T-helper 1 cell treated with Interleukin-12 subunit alpha and Interleukin-12 subunit beta and Interleukin-4 antibody, amounts not matched to agents 30 μg/mL and 1 μg/mL, for 36 hours (primary cell): ENCODE measurements around the gene MAP7D2.

ENCODE experiments used
- H3K27ac Mint-ChIP-seq: one replicate; pipeline ENCODE4 v1.8.0; 2021; ENCODE audit warnings: mild to moderate bottlenecking, mixed read lengths
- H3K27me3 Mint-ChIP-seq: one replicate; pipeline ENCODE4 v1.8.0; 2021; ENCODE audit warnings: low read depth, mixed read lengths
- H3K36me3 Mint-ChIP-seq: one replicate; pipeline ENCODE4 v1.8.0; 2021; ENCODE audit warnings: low read depth, mixed read lengths
- H3K4me1 Mint-ChIP-seq: one replicate; pipeline ENCODE4 v1.8.0; 2021; ENCODE audit warnings: low read depth, mixed read lengths
- H3K4me3 Mint-ChIP-seq: one replicate; pipeline ENCODE4 v1.8.0; 2021; ENCODE audit warnings: mild to moderate bottlenecking, moderate library complexity, mixed read lengths
- H3K9me3 Mint-ChIP-seq: one replicate; pipeline ENCODE4 v1.8.0; 2021; ENCODE audit warnings: mixed read lengths

The MAP7D2 gene

DNA sequence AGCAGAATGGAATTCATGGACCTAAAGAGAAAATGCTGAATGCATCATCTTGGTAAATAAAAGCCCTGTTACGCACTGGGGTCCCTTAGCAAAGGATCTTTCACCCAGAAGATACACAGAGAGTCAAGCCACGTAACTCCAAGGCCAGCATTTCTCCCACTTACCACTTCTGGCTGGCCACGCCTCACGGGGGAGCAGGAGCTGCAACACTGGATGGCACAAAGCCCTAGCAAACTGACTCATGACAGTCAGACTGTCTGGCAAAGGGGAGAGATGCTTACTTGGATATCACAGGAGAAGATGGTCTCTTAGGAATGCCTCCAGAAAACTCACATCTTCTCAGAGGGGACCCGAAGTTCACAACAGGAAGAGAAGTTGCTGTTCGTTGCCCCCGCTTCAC is 74.5 kb downstream of the MAP7D2 start:
- Mint-ChIP-seq H3K36me3 (no peaks in the 10 kb centered on the region), H3K4me1 (no peaks in the 10 kb centered on the region), H3K9me3 (no peaks in the 10 kb centered on the region), H3K27me3 (no peaks in the 10 kb centered on the region), H3K4me3 (no peak overlapping the region), H3K27ac (no peak overlapping the region)

DNA sequence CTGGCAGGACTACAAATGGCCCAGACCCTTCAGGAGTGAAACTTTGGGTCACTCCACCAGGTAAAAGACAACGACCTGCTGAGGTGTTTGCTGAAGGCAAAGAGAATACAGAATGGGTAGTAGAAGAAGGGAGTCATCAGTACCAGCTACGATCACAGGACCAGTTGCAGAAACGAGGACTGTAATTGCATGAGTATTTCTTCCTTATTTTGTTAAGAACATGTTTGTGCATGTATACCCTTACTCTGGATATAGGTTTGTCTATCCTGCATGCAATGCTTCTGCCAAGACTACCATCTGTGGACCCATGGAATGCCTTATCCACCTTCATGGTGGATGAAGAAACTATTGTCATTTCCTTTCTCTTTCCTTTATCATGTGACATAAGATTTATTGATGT is 77.7 kb downstream of the MAP7D2 start:
- H3K9me3 Mint-ChIP-seq = no peaks in the 10 kb centered on the region
- H3K4me1 Mint-ChIP-seq = no peaks in the 10 kb centered on the region
- H3K27me3 Mint-ChIP-seq = no peaks in the 10 kb centered on the region

DNA sequence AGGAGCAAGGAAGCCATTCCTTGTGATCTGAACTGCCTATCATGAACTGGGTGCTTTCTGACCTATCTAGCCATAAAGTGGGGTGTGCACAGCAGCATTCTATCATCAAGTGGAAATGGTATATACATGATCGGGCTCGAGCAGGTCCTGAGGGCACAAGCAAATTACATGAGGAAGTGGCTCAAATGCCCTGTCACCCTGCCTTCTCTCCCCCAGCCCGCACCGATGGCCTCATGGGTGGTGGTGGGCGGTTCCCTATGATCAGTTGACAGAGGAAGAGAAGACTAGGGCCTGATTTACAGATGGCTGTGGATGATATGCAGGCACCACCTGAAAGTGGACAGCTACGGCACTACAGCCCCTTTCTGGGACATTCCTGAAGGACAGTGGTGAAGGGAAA is 79.5 kb downstream of the MAP7D2 start:
- Mint-ChIP-seq H3K4me3 (no peak overlapping the region), H3K36me3 (no peaks in the 10 kb centered on the region), H3K4me1 (no peaks in the 10 kb centered on the region), H3K27me3 (no peaks in the 10 kb centered on the region), H3K27ac (no peak overlapping the region), H3K9me3 (no peaks in the 10 kb centered on the region)

More for the DNA sequence above, 77.7 kb downstream of the MAP7D2 start:
- Mint-ChIP-seq H3K4me3 (no peak overlapping the region), H3K27ac (no peak overlapping the region), H3K36me3 (no peaks in the 10 kb centered on the region)

DNA sequence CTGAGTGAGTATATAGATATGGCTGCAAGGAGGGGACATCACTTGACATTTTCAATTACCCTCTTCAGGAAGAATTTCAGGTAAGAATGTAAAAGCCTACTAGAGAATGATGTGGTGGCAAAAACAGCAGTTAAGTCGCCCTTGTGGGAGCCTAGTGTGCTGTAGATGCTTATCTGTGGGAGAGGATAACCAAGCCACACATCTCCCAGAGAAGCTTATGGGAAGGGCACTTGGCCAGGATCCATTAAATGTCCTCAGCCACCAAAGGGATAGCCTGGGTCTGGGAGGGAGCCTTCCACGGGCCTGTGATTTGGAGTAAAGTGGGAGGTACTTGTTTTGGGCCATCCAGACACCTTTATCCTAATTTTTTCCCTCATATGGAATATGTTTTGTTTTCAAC is 84.5 kb downstream of the MAP7D2 start:
- Mint-ChIP-seq H3K36me3 (no peaks in the 10 kb centered on the region), H3K27me3 (no peaks in the 10 kb centered on the region), H3K4me1 (peaks cover 3% of the 10 kb centered on the region), H3K27ac (no peak overlapping the region), H3K4me3 (no peak overlapping the region), H3K9me3 (no peaks in the 10 kb centered on the region)

DNA sequence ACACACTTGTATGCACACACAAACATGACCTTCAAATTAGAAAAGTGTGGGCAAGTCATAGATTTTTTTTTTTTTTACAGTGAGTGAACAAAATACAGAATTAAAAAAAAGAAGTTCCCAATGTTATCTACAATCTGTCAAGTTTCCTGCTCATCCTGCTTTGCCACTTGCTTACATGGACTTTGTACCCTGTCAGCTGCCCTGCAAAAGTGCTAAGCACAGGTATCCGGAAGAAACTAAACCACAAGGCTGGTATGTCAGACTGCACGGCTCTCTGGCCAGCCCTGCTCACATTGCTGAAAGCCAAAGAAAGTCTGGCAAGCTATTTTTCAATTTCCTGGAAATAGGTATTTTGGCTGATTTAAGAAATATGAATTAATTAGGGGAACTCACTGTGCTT is 87.0 kb downstream of the MAP7D2 start:
- no peaks in the 10 kb centered on the region for H3K9me3 Mint-ChIP-seq
- no peak overlapping the region for H3K27ac Mint-ChIP-seq
- no peaks in the 10 kb centered on the region for H3K27me3 Mint-ChIP-seq
- no peak overlapping the region for H3K4me3 Mint-ChIP-seq
- H3K4me1 Mint-ChIP-seq = peaks cover 3% of the 10 kb centered on the region
- no peaks in the 10 kb centered on the region for H3K36me3 Mint-ChIP-seq

DNA sequence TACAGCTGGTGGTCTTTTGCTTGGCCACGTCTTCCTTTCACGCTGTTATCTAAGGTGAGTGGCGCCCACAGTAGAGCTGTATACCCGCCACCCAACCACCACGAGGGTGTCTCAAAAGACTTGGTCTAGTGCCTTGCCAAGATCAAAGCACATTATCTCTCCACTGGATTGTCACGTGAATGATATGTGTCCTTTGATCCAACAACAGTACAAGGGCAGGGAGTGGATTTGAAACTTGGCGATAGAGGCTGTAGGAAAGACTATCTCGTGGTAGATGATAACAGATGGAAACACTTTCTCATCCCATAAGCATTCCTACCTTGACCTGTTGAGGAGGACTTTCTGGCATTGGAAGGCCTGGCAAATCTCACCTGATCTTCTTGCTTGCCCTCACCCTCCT is 88.1 kb downstream of the MAP7D2 start:
- H3K4me3 Mint-ChIP-seq = no peak overlapping the region
- H3K27me3 Mint-ChIP-seq = no peaks in the 10 kb centered on the region
- no peaks in the 10 kb centered on the region for H3K36me3 Mint-ChIP-seq
- no peak overlapping the region for H3K27ac Mint-ChIP-seq
- H3K4me1 Mint-ChIP-seq = peaks cover 3% of the 10 kb centered on the region
- H3K9me3 Mint-ChIP-seq = no peaks in the 10 kb centered on the region

DNA sequence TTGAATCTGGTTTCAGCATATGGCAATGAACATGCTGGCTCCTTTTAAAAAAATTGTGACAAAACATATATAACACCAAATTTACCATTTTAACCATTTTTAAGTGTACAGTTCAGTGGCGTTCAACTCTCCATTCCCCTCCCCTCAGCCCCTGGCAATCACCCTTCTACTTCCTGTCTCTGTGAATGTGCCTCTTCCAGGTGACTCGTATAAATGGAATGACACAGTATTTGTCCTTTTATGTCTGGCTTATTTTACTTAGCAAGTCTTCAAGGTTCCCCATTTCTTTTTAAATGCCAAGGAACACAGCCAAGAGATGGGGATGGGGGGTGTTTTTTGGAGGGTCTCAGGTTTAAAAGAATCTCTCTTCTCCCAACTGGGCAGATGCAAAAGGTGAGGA is 90.4 kb downstream of the MAP7D2 start:
- Mint-ChIP-seq H3K27ac (no peak overlapping the region), H3K4me3 (no peak overlapping the region), H3K9me3 (no peaks in the 10 kb centered on the region), H3K27me3 (no peaks in the 10 kb centered on the region), H3K36me3 (no peaks in the 10 kb centered on the region), H3K4me1 (peaks cover 3% of the 10 kb centered on the region)

DNA sequence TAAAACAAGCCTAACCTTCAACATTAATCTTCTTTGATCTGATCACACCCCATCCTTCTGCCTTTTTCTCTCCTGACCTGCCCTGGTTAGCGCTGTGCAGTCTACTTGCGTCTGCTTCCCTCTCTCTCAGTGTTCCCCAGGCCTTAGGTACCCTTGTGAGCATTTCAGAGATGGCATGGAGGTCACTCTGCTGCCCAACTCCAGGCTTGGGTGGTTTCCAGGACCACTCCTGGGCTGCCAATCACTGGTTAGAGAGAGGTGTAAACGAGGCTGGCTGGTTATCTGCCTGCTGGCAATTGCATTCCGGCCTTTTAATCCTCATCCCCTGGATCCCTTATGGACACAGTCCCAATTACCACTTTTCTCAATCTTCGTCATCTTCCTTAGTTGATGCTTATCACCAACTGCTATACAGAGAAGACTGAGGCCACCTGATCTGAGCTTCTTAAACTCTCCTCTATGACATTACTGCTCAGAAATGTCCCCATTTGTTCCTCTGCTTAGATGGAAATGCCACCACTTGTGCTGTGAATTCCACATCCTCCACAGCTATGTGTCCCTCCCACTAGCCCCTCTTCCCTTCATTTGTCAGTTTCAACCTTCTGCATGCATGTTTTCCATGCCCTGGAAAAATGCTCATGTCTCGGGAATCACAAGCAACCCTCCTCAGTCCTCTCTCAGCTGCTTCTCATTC is 96.9 kb downstream of the MAP7D2 start:
- H3K27ac Mint-ChIP-seq = no peak overlapping the region
- H3K9me3 Mint-ChIP-seq = peaks cover 18% of the 10 kb centered on the region
- H3K27me3 Mint-ChIP-seq = peaks cover 6% of the 10 kb centered on the region
- no peak overlapping the region for H3K4me3 Mint-ChIP-seq
- H3K4me1 Mint-ChIP-seq = no peaks in the 10 kb centered on the region
- peaks cover 2% of the 10 kb centered on the region for H3K36me3 Mint-ChIP-seq

DNA sequence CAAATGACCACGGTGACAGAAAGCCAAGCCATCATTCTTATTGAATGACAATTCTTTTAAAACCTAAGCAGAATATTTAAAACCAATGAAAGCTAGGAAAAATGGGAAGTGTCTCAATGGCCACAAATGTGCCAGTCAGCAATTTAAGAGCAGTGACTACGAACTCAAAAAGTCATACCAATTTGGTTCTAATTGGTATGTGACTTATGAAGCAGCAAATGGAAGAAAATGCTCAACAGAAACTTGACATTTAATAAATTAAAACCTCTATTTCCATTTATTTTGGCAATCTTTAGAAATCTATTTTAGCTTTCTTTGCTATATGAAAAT is 100.1 kb downstream of the MAP7D2 start:
- Mint-ChIP-seq H3K27ac (no peak overlapping the region), H3K4me1 (no peaks in the 10 kb centered on the region), H3K9me3 (peaks cover 18% of the 10 kb centered on the region), H3K36me3 (peaks cover 2% of the 10 kb centered on the region), H3K4me3 (no peak overlapping the region), H3K27me3 (peaks cover 9% of the 10 kb centered on the region)

DNA sequence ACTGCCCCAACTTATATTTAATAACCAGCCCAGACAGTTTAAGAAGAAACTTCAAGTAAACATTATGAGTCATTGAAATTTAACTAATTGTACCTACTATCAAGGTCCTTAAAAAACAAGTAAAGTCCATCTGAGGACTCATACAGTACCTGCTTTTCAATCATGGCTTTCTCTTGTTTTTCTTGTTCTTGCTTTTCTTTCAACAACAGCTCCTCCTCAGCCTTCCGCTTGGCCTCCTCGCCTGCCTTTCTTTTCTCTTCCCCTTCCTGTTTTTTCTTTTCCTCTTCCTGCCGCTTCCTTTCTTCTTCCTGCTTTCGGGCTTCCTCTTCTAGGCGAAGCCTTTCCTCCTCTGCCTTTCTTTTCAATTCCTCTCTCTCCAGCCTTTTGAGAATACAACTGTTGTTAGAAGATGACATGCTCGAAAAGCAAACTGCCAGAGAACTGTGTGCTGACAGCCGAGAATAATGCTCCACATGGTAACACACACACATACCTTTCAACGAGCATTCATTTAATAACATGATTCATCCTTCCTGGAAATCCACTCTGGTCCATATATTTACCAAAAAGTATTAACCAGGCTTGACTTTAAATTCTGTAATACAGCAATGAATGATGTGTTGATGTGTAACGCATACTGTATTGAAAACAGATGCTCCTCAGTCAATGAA is 100.6 kb downstream of the MAP7D2 start:
- H3K4me3 Mint-ChIP-seq = no peak overlapping the region
- H3K36me3 Mint-ChIP-seq = peaks cover 2% of the 10 kb centered on the region
- peaks cover 9% of the 10 kb centered on the region for H3K27me3 Mint-ChIP-seq
- H3K27ac Mint-ChIP-seq = no peak overlapping the region
- H3K9me3 Mint-ChIP-seq = peaks cover 18% of the 10 kb centered on the region
- H3K4me1 Mint-ChIP-seq = no peaks in the 10 kb centered on the region

DNA sequence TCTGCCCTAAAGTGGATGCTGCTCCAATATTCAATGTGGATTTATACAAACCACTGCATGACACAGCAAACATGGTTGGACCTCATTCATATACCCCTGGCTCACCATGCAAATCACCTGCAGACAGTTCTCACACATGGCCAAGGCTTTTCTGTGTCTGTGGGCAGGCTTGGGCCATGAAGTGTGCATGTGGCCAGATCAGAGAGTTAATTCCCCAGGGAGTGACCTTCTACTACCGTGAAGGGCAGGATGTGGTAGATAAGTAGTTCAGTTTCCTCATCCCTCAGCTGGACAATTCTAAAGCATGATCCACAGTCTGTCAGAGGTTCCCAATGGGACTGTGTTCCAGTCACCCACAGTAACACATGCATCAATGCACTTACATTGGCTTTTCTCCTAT is 101.3 kb downstream of the MAP7D2 start:
- H3K27ac Mint-ChIP-seq = no peak overlapping the region
- no peaks in the 10 kb centered on the region for H3K4me1 Mint-ChIP-seq
- peaks cover 2% of the 10 kb centered on the region for H3K36me3 Mint-ChIP-seq
- no peak overlapping the region for H3K4me3 Mint-ChIP-seq
- peaks cover 9% of the 10 kb centered on the region for H3K27me3 Mint-ChIP-seq
- peaks cover 18% of the 10 kb centered on the region for H3K9me3 Mint-ChIP-seq

DNA sequence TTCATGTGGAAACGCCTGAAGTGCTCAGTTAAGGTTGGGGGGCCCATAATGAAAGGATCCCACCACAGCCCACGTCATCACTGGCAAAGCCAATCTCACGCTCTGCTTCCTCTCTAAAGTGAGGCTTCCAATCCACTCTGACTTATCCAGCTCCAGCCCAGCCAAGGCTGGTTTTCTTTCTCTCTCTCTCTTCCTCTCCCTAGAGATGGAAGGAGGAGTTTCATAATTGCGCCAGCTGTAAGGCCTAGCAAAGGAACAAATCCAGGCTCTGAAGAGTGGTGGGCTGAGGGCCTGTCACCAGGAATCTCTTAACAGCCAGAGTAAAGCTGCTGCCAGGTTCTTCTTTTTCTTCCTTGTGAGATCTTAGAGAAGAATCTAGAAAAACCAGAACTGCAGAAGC is 105.1 kb downstream of the MAP7D2 start:
- no peaks in the 10 kb centered on the region for H3K4me1 Mint-ChIP-seq
- no peak overlapping the region for H3K27ac Mint-ChIP-seq
- peaks cover 14% of the 10 kb centered on the region for H3K9me3 Mint-ChIP-seq
- no peak overlapping the region for H3K4me3 Mint-ChIP-seq
- H3K36me3 Mint-ChIP-seq = peaks cover 2% of the 10 kb centered on the region
- peaks cover 12% of the 10 kb centered on the region for H3K27me3 Mint-ChIP-seq

DNA sequence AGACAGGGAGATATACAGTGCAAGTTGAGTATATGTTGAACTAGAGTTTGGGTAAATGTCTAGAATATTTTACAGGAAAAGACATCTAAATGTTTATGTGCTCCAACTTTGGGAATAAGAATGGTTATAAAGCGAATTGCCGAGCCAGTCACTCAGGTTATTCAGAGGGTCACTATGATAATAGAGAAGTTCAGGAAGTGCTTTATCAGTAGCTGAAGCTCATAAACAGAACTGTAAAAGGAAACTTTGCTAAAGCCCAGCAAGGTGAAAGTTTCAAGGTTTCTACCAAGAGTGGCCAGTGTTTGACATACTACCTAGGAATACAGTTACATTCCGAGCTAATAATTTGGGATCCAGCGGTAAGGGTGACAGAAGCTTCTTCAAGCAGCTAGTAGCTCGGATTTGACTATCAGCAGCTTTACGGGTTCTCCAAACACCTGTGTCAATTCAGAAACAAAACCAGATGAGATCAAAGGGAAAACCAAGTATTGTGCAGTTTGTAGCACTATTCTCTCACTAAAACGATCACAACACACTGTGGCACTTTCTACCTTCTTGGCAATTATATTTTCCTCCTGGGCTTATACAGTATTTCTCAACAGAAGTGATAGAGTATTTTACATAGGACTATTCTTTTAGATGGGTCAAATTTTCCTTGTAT is 108.6 kb downstream of the MAP7D2 start:
- Mint-ChIP-seq H3K9me3 (no peaks in the 10 kb centered on the region), H3K36me3 (no peaks in the 10 kb centered on the region), H3K27me3 (peaks cover 9% of the 10 kb centered on the region), H3K4me3 (no peak overlapping the region), H3K4me1 (no peaks in the 10 kb centered on the region), H3K27ac (no peak overlapping the region)

DNA sequence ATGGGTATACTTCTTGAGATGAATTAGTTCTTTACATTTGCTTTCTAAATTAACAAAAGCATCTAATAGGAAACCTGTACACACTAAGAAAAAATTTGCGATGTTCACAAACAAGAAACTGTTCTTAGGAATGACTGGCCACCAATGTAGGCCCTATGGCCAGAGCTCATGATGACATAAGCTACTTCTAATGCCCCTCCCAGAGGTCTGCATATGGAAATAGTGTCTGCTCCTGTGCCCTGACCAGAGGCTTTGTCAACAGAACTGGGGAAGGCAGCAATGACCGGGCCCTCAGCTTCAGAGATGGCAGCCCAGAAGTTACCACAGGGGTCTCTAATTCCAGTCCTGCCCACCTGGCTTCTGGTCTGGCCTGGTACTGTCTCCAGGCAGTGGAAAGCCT is 110.8 kb downstream of the MAP7D2 start:
- H3K27me3 Mint-ChIP-seq = peaks cover 9% of the 10 kb centered on the region
- no peaks in the 10 kb centered on the region for H3K4me1 Mint-ChIP-seq
- no peaks in the 10 kb centered on the region for H3K36me3 Mint-ChIP-seq
- no peak overlapping the region for H3K27ac Mint-ChIP-seq
- H3K9me3 Mint-ChIP-seq = no peaks in the 10 kb centered on the region
- no peak overlapping the region for H3K4me3 Mint-ChIP-seq

DNA sequence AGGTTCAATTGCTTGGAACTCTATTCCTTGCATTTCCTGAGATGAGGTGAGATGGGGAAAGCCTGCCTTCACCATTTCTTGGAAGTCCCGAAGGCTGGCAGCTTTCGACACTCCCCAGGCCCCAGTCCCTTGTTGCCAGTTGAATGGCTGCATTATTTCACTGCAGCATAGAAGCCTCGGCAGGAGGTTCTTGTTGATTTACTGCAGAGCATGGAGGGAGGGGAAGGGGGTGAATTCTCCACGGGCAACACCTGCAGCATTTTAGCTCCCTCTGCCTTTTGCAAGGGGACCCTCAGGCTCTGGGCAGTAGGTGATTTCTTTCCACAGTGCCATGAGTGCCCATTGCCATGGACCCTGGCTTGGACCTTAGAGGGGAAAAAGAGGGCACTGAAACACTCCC is 115.1 kb downstream of the MAP7D2 start:
- H3K4me3 Mint-ChIP-seq = no peak overlapping the region
- H3K4me1 Mint-ChIP-seq = no peaks in the 10 kb centered on the region
- no peaks in the 10 kb centered on the region for H3K9me3 Mint-ChIP-seq
- no peaks in the 10 kb centered on the region for H3K36me3 Mint-ChIP-seq
- no peak overlapping the region for H3K27ac Mint-ChIP-seq
- H3K27me3 Mint-ChIP-seq = peaks cover 3% of the 10 kb centered on the region
